ENCODE data around the gene HERC3. TPM values are rescaled to one million over a fixed set of nuclear protein-coding genes. Genes with fewer than 3 reads are reported as not detected.

The HERC3 gene
- total RNA-seq, 1 experiment from 2014 or later = 5.5 TPM

DNA sequence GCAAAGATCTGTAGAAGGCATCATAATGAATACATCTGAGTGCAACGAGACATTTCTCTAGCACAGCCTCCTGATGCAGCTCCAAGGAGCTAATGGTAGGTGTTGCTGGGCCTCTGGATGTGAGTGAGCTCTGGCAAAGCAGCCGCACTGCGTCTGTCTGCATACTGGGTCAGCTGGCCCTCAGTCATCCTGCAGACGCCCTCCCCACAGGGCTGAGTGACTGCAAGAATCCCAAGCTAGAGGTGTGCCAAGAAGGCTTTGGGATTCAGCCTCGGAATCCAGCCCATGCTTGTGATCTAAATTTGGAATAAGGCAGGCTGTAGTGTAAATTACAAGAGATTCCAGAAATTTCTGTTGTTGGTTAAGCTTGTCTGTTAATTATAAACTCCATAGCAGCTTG is 18.5 kb downstream of the HERC3 start:
- H3K4me3 Mint-ChIP-seq = no peak overlapping the region
- H3K9me3 Mint-ChIP-seq = peaks cover 15% of the 10 kb centered on the region
- peaks cover 12% of the 10 kb centered on the region for H3K36me3 Mint-ChIP-seq
- peaks cover 22% of the 10 kb centered on the region for H3K4me1 Mint-ChIP-seq
- CTCF ChIA-PET = interaction anchor here (1.2 to 1.3 kb wide), 2 partner anchors 49 to 71 kb away, joined by 3 to 4 read pairs; no protein-coding TSS in a partner anchor
- DNase-seq (ENCODE audit: low spot score) = no peak
- ATAC-seq = no peak; the same call in 1 of the 2 replicates
- no peaks in the 10 kb centered on the region for H3K27me3 Mint-ChIP-seq (ENCODE audit: low read depth)
- POLR2A ChIA-PET = no interaction called here
- TF ChIP-seq, protein P1, sequence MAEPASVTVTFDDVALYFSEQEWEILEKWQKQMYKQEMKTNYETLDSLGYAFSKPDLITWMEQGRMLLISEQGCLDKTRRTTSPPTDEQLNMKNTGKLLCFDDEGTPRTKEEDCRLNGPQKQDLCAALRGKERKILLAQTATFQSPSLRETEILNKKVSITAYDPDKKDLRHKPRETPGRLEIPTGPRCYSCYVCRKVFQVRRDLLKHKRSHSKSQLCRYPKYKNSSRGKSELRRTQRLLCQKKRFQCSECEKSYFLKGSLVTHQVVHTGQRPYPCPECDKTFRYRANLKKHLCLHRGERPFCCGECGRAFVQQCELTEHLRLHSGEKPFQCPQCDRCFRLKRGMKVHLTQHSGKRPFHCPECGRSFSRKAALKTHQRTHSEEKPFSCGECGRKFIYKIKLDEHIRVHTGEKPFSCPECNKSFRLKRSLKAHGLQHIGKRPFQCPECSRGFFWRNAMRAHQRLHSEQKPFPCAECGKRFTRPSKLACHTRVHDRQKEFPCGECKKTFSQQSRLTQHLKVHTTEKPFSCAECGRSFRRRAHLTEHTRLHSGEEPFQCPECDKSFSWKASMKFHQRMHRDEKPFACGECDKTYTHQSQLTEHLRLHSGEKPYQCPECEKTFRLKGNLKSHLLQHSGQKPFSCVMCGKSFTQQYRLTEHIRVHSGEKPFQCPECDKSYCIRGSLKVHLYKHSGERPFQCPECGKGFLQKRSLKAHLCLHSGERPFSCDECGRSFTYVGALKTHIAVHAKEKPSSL (CRISPR knock-in tag; conservative IDR thresholded peaks at IDR 0.05) = no peak
- TF ChIP-seq ZNF138 (CRISPR knock-in tag; conservative IDR thresholded peaks at IDR 0.05) (no peak), CBFB (CRISPR knock-in tag; IDR thresholded peaks at IDR 0.05; ENCODE audit: low read depth) (no peak), FOXJ3 (CRISPR knock-in tag; IDR thresholded peaks at IDR 0.05; ENCODE audit: borderline replicate concordance) (no peak), GTF2I (CRISPR knock-in tag; conservative IDR thresholded peaks at IDR 0.05) (no peak), IRF2 (CRISPR knock-in tag; IDR thresholded peaks at IDR 0.05; ENCODE audit: borderline replicate concordance, low read depth) (no peak), NR2C2 (CRISPR knock-in tag; IDR thresholded peaks at IDR 0.05) (no peak)
- TF ChIP-seq, protein P2, sequence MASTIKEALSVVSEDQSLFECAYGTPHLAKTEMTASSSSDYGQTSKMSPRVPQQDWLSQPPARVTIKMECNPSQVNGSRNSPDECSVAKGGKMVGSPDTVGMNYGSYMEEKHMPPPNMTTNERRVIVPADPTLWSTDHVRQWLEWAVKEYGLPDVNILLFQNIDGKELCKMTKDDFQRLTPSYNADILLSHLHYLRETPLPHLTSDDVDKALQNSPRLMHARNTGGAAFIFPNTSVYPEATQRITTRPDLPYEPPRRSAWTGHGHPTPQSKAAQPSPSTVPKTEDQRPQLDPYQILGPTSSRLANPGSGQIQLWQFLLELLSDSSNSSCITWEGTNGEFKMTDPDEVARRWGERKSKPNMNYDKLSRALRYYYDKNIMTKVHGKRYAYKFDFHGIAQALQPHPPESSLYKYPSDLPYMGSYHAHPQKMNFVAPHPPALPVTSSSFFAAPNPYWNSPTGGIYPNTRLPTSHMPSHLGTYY (CRISPR knock-in tag; IDR thresholded peaks at IDR 0.05) = no peak
- TF ChIP-seq, protein P3, sequence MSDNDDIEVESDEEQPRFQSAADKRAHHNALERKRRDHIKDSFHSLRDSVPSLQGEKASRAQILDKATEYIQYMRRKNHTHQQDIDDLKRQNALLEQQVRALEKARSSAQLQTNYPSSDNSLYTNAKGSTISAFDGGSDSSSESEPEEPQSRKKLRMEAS (CRISPR knock-in tag; IDR thresholded peaks at IDR 0.05) = no peak
- TF ChIP-seq, protein P4, sequence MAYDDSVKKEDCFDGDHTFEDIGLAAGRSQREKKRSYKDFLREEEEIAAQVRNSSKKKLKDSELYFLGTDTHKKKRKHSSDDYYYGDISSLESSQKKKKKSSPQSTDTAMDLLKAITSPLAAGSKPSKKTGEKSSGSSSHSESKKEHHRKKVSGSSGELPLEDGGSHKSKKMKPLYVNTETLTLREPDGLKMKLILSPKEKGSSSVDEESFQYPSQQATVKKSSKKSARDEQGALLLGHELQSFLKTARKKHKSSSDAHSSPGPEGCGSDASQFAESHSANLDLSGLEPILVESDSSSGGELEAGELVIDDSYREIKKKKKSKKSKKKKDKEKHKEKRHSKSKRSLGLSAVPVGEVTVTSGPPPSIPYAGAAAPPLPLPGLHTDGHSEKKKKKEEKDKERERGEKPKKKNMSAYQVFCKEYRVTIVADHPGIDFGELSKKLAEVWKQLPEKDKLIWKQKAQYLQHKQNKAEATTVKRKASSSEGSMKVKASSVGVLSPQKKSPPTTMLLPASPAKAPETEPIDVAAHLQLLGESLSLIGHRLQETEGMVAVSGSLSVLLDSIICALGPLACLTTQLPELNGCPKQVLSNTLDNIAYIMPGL (CRISPR knock-in tag; IDR thresholded peaks at IDR 0.05) = no peak
- TF ChIP-seq, protein P5, sequence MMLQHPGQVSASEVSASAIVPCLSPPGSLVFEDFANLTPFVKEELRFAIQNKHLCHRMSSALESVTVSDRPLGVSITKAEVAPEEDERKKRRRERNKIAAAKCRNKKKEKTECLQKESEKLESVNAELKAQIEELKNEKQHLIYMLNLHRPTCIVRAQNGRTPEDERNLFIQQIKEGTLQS (CRISPR knock-in tag; conservative IDR thresholded peaks at IDR 0.05) = no peak
- TF ChIP-seq, protein P6, sequence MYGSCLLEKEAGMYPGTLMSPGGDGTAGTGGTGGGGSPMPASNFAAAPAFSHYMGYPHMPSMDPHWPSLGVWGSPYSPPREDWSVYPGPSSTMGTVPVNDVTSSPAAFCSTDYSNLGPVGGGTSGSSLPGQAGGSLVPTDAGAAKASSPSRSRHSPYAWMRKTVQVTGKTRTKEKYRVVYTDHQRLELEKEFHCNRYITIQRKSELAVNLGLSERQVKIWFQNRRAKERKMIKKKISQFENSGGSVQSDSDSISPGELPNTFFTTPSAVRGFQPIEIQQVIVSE (CRISPR knock-in tag; IDR thresholded peaks at IDR 0.05; ENCODE audit: borderline replicate concordance) = no peak
- no peak overlapping the region for H3K27ac Mint-ChIP-seq

DNA sequence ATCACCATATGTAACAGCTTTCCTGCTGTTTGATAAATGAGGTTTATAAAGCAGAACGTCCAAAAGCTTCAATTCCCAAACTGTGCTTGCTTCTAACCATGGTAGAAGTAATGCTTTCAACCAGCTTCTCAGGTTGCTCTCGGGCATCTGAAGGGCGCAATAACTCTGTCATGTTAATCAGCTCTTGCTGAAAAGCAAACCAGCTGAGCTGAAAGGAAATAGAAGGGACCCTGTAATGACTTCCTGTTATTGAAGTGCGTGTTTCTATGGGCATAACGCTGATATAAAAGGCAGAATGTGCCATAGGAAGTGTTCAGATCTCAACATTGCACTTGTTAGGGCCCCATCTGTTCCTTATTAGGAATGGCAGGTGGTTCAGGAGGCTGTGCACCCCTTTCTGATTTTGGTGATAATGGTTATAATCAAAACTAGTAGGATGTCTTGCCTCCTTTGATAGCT is 21.2 kb downstream of the HERC3 start:
- peak overlapping the region; percentile 58; the same call in 1 of the 2 replicates for H3K27ac Mint-ChIP-seq

More for the DNA sequence above, 21.2 kb downstream of the HERC3 start:
- Mint-ChIP-seq H3K36me3 (no peaks in the 10 kb centered on the region), H3K9me3 (peaks cover 4% of the 10 kb centered on the region), H3K27me3 (ENCODE audit: low read depth) (no peaks in the 10 kb centered on the region), H3K4me1 (peaks cover 22% of the 10 kb centered on the region), H3K4me3 (no peak overlapping the region; the same call in 1 of the 2 replicates)
- POLR2A ChIA-PET = interaction anchor here (0.6 kb wide), 1 partner anchor 560 kb away, joined by 4 read pairs; no protein-coding TSS in a partner anchor
- TF ChIP-seq ZNF671 (CRISPR knock-in tag; IDR thresholded peaks at IDR 0.05) = no peak
- no peak for TF ChIP-seq ZNF121 (CRISPR knock-in tag; IDR thresholded peaks at IDR 0.05)
- TF ChIP-seq, protein P7, sequence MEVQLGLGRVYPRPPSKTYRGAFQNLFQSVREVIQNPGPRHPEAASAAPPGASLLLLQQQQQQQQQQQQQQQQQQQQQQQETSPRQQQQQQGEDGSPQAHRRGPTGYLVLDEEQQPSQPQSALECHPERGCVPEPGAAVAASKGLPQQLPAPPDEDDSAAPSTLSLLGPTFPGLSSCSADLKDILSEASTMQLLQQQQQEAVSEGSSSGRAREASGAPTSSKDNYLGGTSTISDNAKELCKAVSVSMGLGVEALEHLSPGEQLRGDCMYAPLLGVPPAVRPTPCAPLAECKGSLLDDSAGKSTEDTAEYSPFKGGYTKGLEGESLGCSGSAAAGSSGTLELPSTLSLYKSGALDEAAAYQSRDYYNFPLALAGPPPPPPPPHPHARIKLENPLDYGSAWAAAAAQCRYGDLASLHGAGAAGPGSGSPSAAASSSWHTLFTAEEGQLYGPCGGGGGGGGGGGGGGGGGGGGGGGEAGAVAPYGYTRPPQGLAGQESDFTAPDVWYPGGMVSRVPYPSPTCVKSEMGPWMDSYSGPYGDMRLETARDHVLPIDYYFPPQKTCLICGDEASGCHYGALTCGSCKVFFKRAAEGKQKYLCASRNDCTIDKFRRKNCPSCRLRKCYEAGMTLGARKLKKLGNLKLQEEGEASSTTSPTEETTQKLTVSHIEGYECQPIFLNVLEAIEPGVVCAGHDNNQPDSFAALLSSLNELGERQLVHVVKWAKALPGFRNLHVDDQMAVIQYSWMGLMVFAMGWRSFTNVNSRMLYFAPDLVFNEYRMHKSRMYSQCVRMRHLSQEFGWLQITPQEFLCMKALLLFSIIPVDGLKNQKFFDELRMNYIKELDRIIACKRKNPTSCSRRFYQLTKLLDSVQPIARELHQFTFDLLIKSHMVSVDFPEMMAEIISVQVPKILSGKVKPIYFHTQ (CRISPR knock-in tag; IDR thresholded peaks at IDR 0.05) = no peak
- TF ChIP-seq MXD4 (CRISPR knock-in tag; IDR thresholded peaks at IDR 0.05; ENCODE audit: borderline replicate concordance) = no peak
- TF ChIP-seq, protein P8, sequence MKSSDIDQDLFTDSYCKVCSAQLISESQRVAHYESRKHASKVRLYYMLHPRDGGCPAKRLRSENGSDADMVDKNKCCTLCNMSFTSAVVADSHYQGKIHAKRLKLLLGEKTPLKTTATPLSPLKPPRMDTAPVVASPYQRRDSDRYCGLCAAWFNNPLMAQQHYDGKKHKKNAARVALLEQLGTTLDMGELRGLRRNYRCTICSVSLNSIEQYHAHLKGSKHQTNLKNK (CRISPR knock-in tag; IDR thresholded peaks at IDR 0.05) = no peak
- TF ChIP-seq FOXJ3 (CRISPR knock-in tag; IDR thresholded peaks at IDR 0.05; ENCODE audit: borderline replicate concordance) = no peak
- CTCF ChIA-PET = interaction anchor here (1.1 to 1.5 kb wide), 5 partner anchors 40 to 79 kb away, joined by 3 to 8 read pairs (median 5); no protein-coding TSS in a partner anchor
- ATAC-seq = peak; percentile 69
- no peak for DNase-seq (ENCODE audit: low spot score)

Data from WTC11 (cell line).